HepG2 (cell line): Measurements from ENCODE around the gene EIF5B. TPM values are rescaled to one million over a fixed set of nuclear protein-coding genes. Genes with fewer than 3 reads are reported as not detected.
A peak's percentile ranks its signal among the peaks of the same experiment; 100 is the strongest.

ENCODE experiments used
- ATAC-seq: fragments of 200-7000 bp; cut with Tn5 transposase; 3 replicates; pipeline ENCODE4 v1.9.1; 2020; ENCODE audit warnings: mild to moderate bottlenecking, moderate library complexity
- BruUV-seq: library from RNA; stranded (reverse); fragments of 400-500 nt; replicated peaks from 2 replicates; lab custom pipeline; 2021; lab: Mats Ljungman, UMichigan
- CTCF ChIA-PET: fragments of 300-600 bp; formaldehyde crosslinking; extraction: SDS; loops from one replicate; lab custom pipeline; 2021; ENCODE audit warnings: low total read pairs, inconsistent platforms, low intra/inter-chr PET ratio; lab: Yijun Ruan, JAX
- POLR2A ChIA-PET: fragments of 350-600 bp; sonication (Branson Sonifier 250); formaldehyde crosslinking; loops from one replicate; lab custom pipeline; 2020; ENCODE audit warnings: antibody characterized with exemption, inconsistent platforms; lab: Yijun Ruan, JAX
- DNase-seq: peaks from one replicate; pipeline ENCODE4 v3.0.0-alpha.2; 2015; ENCODE audit warnings: low spot score
- FAIRE-seq: peaks from 3 replicates; lab custom pipeline; 2011; peaks lifted over from hg19 to GRCh38; lab: Jason Lieb, UNC
- H2AFZ ChIP-seq: one replicate; pipeline ENCODE4 v1.6.1; 2011; ENCODE audit warnings: low read length, inconsistent platforms
- H3K27ac ChIP-seq: fragments of 300-600 bp; 3 replicates; pipeline ENCODE4 v1.8.0; 2011; ENCODE audit warnings: mixed run types, mild to moderate bottlenecking, mixed read lengths, low read length, inconsistent platforms; ENCODE audit not compliant: insufficient read depth; ENCODE audit errors: extremely low read length
- H3K27me3 ChIP-seq, 2 experiments: fragments of 200-600 bp in 1 of 2; 2 replicates in 1 of 2; 3 replicates in 1 of 2; pipeline versions ENCODE4 v1.6.0 to v1.8.0; 2011; ENCODE audit warnings: low read length in 2 of 2, mild to moderate bottlenecking in 2 of 2, moderate library complexity in 2 of 2, inconsistent platforms in 1 of 2; ENCODE audit not compliant: insufficient read depth in 2 of 2, control insufficient read depth in 1 of 2
- H3K36me3 ChIP-seq, 2 experiments: fragments of 200-600 bp in 1 of 2; replicated peaks in 1 of 2; 2 replicates in 1 of 2; 3 replicates in 1 of 2; pipeline versions ENCODE4 v1.5.1 to v1.8.0; 2011; ENCODE audit warnings: low read length in 2 of 2, inconsistent platforms in 1 of 2; ENCODE audit not compliant: insufficient read depth in 2 of 2, control insufficient read depth in 1 of 2
- H3K4me1 ChIP-seq: 2 replicates; pipeline ENCODE4 v1.5.1; 2012; ENCODE audit warnings: low read length, inconsistent platforms; ENCODE audit not compliant: insufficient read depth
- H3K4me2 ChIP-seq: 2 replicates; pipeline ENCODE4 v1.6.0; 2011; ENCODE audit warnings: low read depth, low read length, inconsistent platforms
- H3K4me3 ChIP-seq, 3 experiments: fragments of 200-600 bp in 1 of 3; sonication (generic), shearing (Covaris generic) in 1 of 3; replicated peaks in 1 of 3; 2 replicates each; pipeline ENCODE4 v1.5.1; 2011 to 2016; ENCODE audit warnings: low read length in 3 of 3, inconsistent platforms in 2 of 3, low read depth in 2 of 3, mild to moderate bottlenecking in 2 of 3, control low read depth in 1 of 3, mixed read lengths in 1 of 3; ENCODE audit not compliant: insufficient read depth in 1 of 3
- H3K79me2 ChIP-seq: one replicate; pipeline ENCODE4 v1.6.1; 2011; ENCODE audit warnings: low read length, inconsistent platforms; ENCODE audit not compliant: insufficient read depth
- H3K9ac ChIP-seq: 2 replicates; pipeline ENCODE4 v1.6.0; 2011; ENCODE audit warnings: mild to moderate bottlenecking, low read depth, low read length, inconsistent platforms; ENCODE audit not compliant: insufficient read depth
- H3K9me3 ChIP-seq: 2 replicates; pipeline ENCODE4 v1.5.1; 2012; ENCODE audit warnings: mild to moderate bottlenecking, low read length
- H4K20me1 ChIP-seq: 2 replicates; pipeline ENCODE4 v1.6.0; 2011; ENCODE audit warnings: inconsistent platforms, mild to moderate bottlenecking, low read length, moderate library complexity; ENCODE audit not compliant: insufficient read depth
- MED1 ChIP-seq: sonication (generic); formaldehyde crosslinking; IDR thresholded peaks from 2 replicates; pipeline ENCODE4 v1.4.0; 2020; ENCODE audit warnings: missing genetic modification reagents
- NR2F1 ChIP-seq, 2 experiments: fragments of 450-650 bp in 1 of 2; formaldehyde crosslinking in 1 of 2; IDR thresholded peaks; 2 replicates each; pipeline versions ENCODE4 v1.5.0 to v1.6.1; 2016 to 2020; ENCODE audit warnings: mild to moderate bottlenecking in 1 of 2, missing compliant biosample characterization in 1 of 2, missing genetic modification reagents in 1 of 2, moderate library complexity in 1 of 2
- PTBP1 ChIP-seq: fragments of 200-400 bp; formaldehyde crosslinking; IDR thresholded peaks from 2 replicates; pipeline ENCODE4 v1.6.1; 2018; ENCODE audit warnings: low read length, low read depth; ENCODE audit not compliant: poor library complexity, severe bottlenecking
- RBM22 ChIP-seq: fragments of 200-400 bp; formaldehyde crosslinking; optimal IDR thresholded peaks from 2 replicates; pipeline ENCODE3; 2017; ENCODE audit warnings: mild to moderate bottlenecking, low read length, moderate library complexity
- RFXANK ChIP-seq: IDR thresholded peaks from 2 replicates; pipeline ENCODE4 v1.6.1; 2016
- SRY ChIP-seq: sonication (generic); formaldehyde crosslinking; IDR thresholded peaks from 2 replicates; pipeline ENCODE4 v1.8.0; 2022; ENCODE audit warnings: mild to moderate bottlenecking, missing genetic modification reagents
- ZNF143 ChIP-seq: sonication (generic); formaldehyde crosslinking; IDR thresholded peaks from 2 replicates; pipeline ENCODE4 v1.4.0; 2020; ENCODE audit warnings: missing genetic modification reagents
- WGBS: methylation state at CpG from one replicate; pipeline ENCODE4 v1.1.6; 2017; ENCODE audit warnings: low lambda C conversion rate; 5-methylcytosine and 5-hydroxymethylcytosine counted together
- in situ Hi-C: cut with HindIII; loops from 2 replicates; pipeline ENCODE4 v1.10.0; 2017; ENCODE audit warnings: low pct_unique_long_range_greater_than_20kb; ENCODE audit not compliant: extremely low pct_ligation_motif_present
- intact Hi-C: fragments of 100-400 bp; cut with micrococcal nuclease; formaldehyde crosslinking; loops from one replicate; pipeline ENCODE4 v1.10.0; 2022; ENCODE audit not compliant: unreplicated experiment
- polyA plus RNA-seq, 8 experiments: library from polyadenylated mRNA; depleted of rRNA in 3 of 8; stranded (reverse) in 7 of 8; unstranded in 1 of 8; fragments of >200 nt; fragmentation: Illumina TruSeq in 4 of 8; extraction: Trizol in 4 of 8; gene quantifications; 2 replicates each; pipeline versions ENCODE4 v1.2.1 to v1.2.3, GENCODE V29; 2011 to 2016; ENCODE audit warnings: low read depth in 4 of 8, missing spikeins in 1 of 8, mixed read lengths in 1 of 8; ENCODE audit not compliant: insufficient read depth in 1 of 8
- total RNA-seq, 5 experiments: library from RNA; depleted of rRNA; stranded (reverse); fragments of >200 nt; fragmentation: Illumina TruSeq; extraction: Trizol; gene quantifications; 2 replicates each; pipeline ENCODE4 v1.2.3, GENCODE V29; 2016; ENCODE audit warnings: low read depth in 1 of 5
- TF ChIP-seq, protein P1 (sequence below): sonication (generic); formaldehyde crosslinking; IDR thresholded peaks from 2 replicates; pipeline ENCODE4 v1.4.0; 2020; ENCODE audit warnings: missing genetic modification reagents, borderline replicate concordance
- TF ChIP-seq, protein P2 (sequence below): IDR thresholded peaks from 2 replicates; pipeline ENCODE4 v1.4.0; 2020; ENCODE audit warnings: mild to moderate bottlenecking, missing genetic modification reagents

The EIF5B gene
- total and polyA plus RNA-seq, 2 of the 13 experiments (the other 11 are each of a cell fraction or from before 2014, with no cell fraction given), result 8.8 to 32.1 TPM

DNA sequence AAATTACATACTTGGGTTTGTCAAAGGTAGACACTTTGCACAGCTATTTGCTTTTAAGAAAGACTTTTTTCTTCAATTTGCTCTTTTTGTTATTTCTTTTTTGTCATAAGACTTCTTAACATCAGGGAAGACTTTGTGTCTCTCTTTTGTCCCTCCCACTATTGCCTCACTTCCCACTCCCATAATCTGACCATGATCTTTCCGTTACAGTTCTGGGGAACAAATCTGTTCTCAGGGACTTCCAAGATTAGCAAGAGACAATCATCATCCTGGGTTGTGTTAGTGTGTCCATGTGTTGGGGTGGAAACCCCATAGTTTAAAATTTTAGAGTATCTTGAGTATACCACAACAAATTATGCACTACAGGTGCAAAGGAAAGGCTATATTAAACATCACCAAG lies 77.4 kb downstream of the EIF5B start (continued):
- TF ChIP-seq, protein P1, sequence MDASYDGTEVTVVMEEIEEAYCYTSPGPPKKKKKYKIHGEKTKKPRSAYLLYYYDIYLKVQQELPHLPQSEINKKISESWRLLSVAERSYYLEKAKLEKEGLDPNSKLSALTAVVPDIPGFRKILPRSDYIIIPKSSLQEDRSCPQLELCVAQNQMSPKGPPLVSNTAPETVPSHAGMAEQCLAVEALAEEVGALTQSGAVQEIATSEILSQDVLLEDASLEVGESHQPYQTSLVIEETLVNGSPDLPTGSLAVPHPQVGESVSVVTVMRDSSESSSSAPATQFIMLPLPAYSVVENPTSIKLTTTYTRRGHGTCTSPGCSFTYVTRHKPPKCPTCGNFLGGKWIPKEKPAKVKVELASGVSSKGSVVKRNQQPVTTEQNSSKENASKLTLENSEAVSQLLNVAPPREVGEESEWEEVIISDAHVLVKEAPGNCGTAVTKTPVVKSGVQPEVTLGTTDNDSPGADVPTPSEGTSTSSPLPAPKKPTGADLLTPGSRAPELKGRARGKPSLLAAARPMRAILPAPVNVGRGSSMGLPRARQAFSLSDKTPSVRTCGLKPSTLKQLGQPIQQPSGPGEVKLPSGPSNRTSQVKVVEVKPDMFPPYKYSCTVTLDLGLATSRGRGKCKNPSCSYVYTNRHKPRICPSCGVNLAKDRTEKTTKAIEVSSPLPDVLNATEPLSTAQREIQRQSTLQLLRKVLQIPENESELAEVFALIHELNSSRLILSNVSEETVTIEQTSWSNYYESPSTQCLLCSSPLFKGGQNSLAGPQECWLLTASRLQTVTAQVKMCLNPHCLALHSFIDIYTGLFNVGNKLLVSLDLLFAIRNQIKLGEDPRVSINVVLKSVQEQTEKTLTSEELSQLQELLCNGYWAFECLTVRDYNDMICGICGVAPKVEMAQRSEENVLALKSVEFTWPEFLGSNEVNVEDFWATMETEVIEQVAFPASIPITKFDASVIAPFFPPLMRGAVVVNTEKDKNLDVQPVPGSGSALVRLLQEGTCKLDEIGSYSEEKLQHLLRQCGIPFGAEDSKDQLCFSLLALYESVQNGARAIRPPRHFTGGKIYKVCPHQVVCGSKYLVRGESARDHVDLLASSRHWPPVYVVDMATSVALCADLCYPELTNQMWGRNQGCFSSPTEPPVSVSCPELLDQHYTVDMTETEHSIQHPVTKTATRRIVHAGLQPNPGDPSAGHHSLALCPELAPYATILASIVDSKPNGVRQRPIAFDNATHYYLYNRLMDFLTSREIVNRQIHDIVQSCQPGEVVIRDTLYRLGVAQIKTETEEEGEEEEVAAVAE (CRISPR knock-in tag), result no peak
- TF ChIP-seq PTBP1 (no peak), ZNF143 (CRISPR knock-in tag) (no peak)
- TF ChIP-seq, protein P2, sequence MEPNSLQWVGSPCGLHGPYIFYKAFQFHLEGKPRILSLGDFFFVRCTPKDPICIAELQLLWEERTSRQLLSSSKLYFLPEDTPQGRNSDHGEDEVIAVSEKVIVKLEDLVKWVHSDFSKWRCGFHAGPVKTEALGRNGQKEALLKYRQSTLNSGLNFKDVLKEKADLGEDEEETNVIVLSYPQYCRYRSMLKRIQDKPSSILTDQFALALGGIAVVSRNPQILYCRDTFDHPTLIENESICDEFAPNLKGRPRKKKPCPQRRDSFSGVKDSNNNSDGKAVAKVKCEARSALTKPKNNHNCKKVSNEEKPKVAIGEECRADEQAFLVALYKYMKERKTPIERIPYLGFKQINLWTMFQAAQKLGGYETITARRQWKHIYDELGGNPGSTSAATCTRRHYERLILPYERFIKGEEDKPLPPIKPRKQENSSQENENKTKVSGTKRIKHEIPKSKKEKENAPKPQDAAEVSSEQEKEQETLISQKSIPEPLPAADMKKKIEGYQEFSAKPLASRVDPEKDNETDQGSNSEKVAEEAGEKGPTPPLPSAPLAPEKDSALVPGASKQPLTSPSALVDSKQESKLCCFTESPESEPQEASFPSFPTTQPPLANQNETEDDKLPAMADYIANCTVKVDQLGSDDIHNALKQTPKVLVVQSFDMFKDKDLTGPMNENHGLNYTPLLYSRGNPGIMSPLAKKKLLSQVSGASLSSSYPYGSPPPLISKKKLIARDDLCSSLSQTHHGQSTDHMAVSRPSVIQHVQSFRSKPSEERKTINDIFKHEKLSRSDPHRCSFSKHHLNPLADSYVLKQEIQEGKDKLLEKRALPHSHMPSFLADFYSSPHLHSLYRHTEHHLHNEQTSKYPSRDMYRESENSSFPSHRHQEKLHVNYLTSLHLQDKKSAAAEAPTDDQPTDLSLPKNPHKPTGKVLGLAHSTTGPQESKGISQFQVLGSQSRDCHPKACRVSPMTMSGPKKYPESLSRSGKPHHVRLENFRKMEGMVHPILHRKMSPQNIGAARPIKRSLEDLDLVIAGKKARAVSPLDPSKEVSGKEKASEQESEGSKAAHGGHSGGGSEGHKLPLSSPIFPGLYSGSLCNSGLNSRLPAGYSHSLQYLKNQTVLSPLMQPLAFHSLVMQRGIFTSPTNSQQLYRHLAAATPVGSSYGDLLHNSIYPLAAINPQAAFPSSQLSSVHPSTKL, result no peak

DNA sequence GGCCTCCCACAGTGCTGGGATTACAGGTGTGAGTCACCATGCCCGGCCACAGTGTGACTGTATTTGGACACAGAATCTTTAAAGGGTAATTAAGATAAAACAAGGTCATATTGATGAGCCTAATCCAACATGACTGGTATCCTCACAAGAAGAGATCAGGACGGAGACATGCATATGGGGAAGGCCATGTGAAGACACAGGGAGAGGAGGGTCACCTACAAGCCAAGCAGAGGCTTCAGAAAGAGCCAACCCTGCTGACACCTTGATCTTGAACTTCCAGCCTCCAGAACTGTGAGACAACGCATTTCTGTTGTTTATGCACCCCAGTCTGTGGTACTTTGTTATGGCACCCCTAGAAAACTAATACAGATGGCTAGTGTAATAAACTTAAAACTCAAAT lies 80.2 kb downstream of the EIF5B start:
- WGBS, result 97% methylated on average over 3 of the region's 3 CpGs

More for the DNA sequence above, 80.2 kb downstream of the EIF5B start:
- Histone ChIP-seq H3K9ac (no peak overlapping the region), H3K36me3 (peaks cover 24 to 97% of the 10 kb centered on the region in 2 experiments), H3K9me3 (no peaks in the 10 kb centered on the region), H3K4me1 (no peaks in the 10 kb centered on the region), H3K4me2 (no peak overlapping the region), H3K4me3 (no peak overlapping the region), H3K27me3 (no peaks in the 10 kb centered on the region), H3K27ac (no peak overlapping the region), H2AFZ (no peak overlapping the region), H3K79me2 (no peaks in the 10 kb centered on the region), H4K20me1 (no peaks in the 10 kb centered on the region)
- TF ChIP-seq MED1 (CRISPR knock-in tag), result no peak
- TF ChIP-seq RBM22, result peak; percentile 52
- no peak for TF ChIP-seq SRY
- TF ChIP-seq NR2F1 (CRISPR knock-in tag; IDR thresholded peaks at IDR 0.05), result no peak
- TF ChIP-seq RFXANK (CRISPR knock-in tag), result no peak
- in situ Hi-C loops (no loop called here), intact Hi-C loops (no loop called here)
- no peak for ATAC-seq
- POLR2A ChIA-PET, result no interaction called here
- no TSS peak for BruUV-seq
- CTCF ChIA-PET, result no interaction called here
- DNase-seq, result no peak
- FAIRE-seq, result no peak
